Loucy (cell line): ENCODE results near the gene AASS.

Experiments
- H2AFZ ChIP-seq: fragments of 200-600 bp; sonication (generic); 2 replicates; pipeline ENCODE4 v1.6.0; 2016; ENCODE audit warnings: antibody characterized with exemption, mild to moderate bottlenecking, low read length, moderate library complexity
- H3F3A ChIP-seq: fragments of 200-600 bp; 2 replicates; pipeline ENCODE4 v1.6.0; 2016; ENCODE audit warnings: antibody characterized with exemption, low read depth, mild to moderate bottlenecking
- H3K27me3 ChIP-seq: fragments of 200-600 bp; sonication (generic); 2 replicates; pipeline ENCODE4 v1.6.1; 2014; ENCODE audit warnings: low read length, mild to moderate bottlenecking; ENCODE audit not compliant: insufficient read depth, poor library complexity, severe bottlenecking
- H3K36me3 ChIP-seq: fragments of 200-600 bp; sonication (generic); 2 replicates; pipeline ENCODE4 v1.6.1; 2016; ENCODE audit warnings: low read length; ENCODE audit not compliant: insufficient read depth
- H3K4me1 ChIP-seq: fragments of 200-600 bp; sonication (generic); 2 replicates; pipeline ENCODE4 v1.5.1; 2014; ENCODE audit warnings: low read length, mild to moderate bottlenecking; ENCODE audit not compliant: insufficient read depth, poor library complexity, severe bottlenecking
- H3K4me2 ChIP-seq: fragments of 200-600 bp; sonication (generic); 2 replicates; pipeline ENCODE4 v1.6.0; 2014; ENCODE audit warnings: antibody characterized with exemption, low read length, low read depth, mild to moderate bottlenecking; ENCODE audit not compliant: poor library complexity, severe bottlenecking
- H3K4me3 ChIP-seq: fragments of 200-600 bp; sonication (generic); 2 replicates; pipeline ENCODE4 v1.5.1; 2014; ENCODE audit warnings: low read length, mild to moderate bottlenecking, mixed read lengths; ENCODE audit not compliant: poor library complexity, severe bottlenecking
- H3K79me2 ChIP-seq: fragments of 200-600 bp; sonication (generic); 2 replicates; pipeline ENCODE4 v1.6.1; 2014; ENCODE audit warnings: low read length; ENCODE audit not compliant: insufficient read depth
- H3K9ac ChIP-seq: fragments of 200-600 bp; sonication (generic); 2 replicates; pipeline ENCODE4 v1.6.0; 2014; ENCODE audit warnings: mild to moderate bottlenecking, low read depth, low read length, moderate library complexity; ENCODE audit not compliant: poor library complexity, severe bottlenecking
- H3K9me2 ChIP-seq: fragments of 200-600 bp; sonication (generic); replicated peaks from 2 replicates; pipeline ENCODE4 v1.6.1; 2016; ENCODE audit warnings: low read depth, low read length, mixed read lengths
- H3K9me3 ChIP-seq: fragments of 200-600 bp; sonication (generic); 2 replicates; pipeline ENCODE4 v1.6.1; 2014; ENCODE audit warnings: mild to moderate bottlenecking, antibody characterized with exemption, low read length, low read depth; ENCODE audit not compliant: insufficient read depth
- H4K20me1 ChIP-seq: fragments of 200-600 bp; sonication (generic); 2 replicates; pipeline ENCODE4 v1.6.0; 2014; ENCODE audit warnings: antibody characterized with exemption, low read length, mild to moderate bottlenecking; ENCODE audit not compliant: insufficient read depth, poor library complexity, severe bottlenecking
- EZH2phosphoT487 ChIP-seq: fragments of 200-600 bp; IDR thresholded peaks from 2 replicates; pipeline ENCODE4 v1.6.1; 2018; ENCODE audit warnings: antibody characterized with exemption, mild to moderate bottlenecking, moderate library complexity, borderline replicate concordance
- TF ChIP-seq, protein P1 (sequence below): fragments of 200-600 bp; sonication (generic); conservative IDR thresholded peaks from 2 replicates; pipeline ENCODE4 v1.5.1; 2014; ENCODE audit warnings: mild to moderate bottlenecking, antibody characterized with exemption, low read length

The AASS gene

DNA sequence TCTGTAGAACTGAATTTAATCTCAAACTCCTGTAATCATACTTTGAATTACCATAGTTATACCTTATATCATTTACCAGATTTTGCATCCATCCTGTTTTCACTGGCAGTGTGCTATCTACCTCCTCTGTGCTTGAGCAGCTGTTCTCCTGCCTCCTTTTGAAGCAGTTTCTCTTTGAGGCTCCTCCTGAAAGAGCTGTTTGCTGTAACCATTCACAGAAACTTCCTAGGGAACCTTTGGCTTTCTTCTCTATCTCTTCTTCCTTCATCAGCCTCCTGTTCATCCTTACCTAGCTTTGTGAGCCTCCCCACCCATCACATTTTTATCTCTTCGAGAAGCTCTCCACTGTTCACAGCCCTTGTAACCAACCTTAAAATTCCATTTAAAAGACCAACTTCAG lies 108.2 kb downstream of the AASS start:
- Histone ChIP-seq H3K4me1 (no peaks in the 10 kb centered on the region), H3K9me2 (no peaks in the 10 kb centered on the region), H3K27me3 (no peaks in the 10 kb centered on the region), H2AFZ (no peak overlapping the region), H3F3A (no peaks in the 10 kb centered on the region), H3K9ac (no peak overlapping the region), H3K36me3 (no peaks in the 10 kb centered on the region), H3K4me2 (no peak overlapping the region), H3K79me2 (no peaks in the 10 kb centered on the region), H3K9me3 (no peaks in the 10 kb centered on the region), H4K20me1 (no peaks in the 10 kb centered on the region), H3K4me3 (no peak overlapping the region)
- TF ChIP-seq, protein P1, sequence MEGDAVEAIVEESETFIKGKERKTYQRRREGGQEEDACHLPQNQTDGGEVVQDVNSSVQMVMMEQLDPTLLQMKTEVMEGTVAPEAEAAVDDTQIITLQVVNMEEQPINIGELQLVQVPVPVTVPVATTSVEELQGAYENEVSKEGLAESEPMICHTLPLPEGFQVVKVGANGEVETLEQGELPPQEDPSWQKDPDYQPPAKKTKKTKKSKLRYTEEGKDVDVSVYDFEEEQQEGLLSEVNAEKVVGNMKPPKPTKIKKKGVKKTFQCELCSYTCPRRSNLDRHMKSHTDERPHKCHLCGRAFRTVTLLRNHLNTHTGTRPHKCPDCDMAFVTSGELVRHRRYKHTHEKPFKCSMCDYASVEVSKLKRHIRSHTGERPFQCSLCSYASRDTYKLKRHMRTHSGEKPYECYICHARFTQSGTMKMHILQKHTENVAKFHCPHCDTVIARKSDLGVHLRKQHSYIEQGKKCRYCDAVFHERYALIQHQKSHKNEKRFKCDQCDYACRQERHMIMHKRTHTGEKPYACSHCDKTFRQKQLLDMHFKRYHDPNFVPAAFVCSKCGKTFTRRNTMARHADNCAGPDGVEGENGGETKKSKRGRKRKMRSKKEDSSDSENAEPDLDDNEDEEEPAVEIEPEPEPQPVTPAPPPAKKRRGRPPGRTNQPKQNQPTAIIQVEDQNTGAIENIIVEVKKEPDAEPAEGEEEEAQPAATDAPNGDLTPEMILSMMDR: no peak
- no peak for TF ChIP-seq EZH2phosphoT487

DNA sequence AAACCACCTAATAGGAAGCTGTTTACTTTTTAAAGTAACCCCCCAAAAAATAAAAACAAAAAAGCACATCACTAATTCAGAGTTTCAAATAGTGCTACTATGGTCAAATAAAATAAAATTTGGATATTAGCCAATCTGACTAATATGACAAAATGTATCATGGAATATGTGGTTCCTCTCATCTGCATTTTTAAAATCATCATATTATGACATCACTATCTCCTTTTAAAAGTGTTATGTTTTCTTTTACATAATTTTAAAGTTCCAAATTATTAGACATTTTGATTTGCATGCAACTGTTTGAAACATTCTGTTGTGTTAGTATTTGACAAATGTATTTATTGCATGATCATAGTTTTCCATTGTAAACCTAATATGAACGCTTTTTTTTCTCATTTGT lies 110.4 kb downstream of the AASS start:
- Histone ChIP-seq H2AFZ (no peak overlapping the region), H3K9me2 (no peaks in the 10 kb centered on the region), H3K4me2 (no peak overlapping the region), H3F3A (no peaks in the 10 kb centered on the region), H3K9me3 (no peaks in the 10 kb centered on the region), H3K27me3 (no peaks in the 10 kb centered on the region), H3K36me3 (no peaks in the 10 kb centered on the region), H3K4me1 (no peaks in the 10 kb centered on the region), H3K4me3 (no peak overlapping the region), H4K20me1 (no peaks in the 10 kb centered on the region), H3K79me2 (no peaks in the 10 kb centered on the region), H3K9ac (no peak overlapping the region)
- TF ChIP-seq, protein P1: no peak
- TF ChIP-seq EZH2phosphoT487: no peak

DNA sequence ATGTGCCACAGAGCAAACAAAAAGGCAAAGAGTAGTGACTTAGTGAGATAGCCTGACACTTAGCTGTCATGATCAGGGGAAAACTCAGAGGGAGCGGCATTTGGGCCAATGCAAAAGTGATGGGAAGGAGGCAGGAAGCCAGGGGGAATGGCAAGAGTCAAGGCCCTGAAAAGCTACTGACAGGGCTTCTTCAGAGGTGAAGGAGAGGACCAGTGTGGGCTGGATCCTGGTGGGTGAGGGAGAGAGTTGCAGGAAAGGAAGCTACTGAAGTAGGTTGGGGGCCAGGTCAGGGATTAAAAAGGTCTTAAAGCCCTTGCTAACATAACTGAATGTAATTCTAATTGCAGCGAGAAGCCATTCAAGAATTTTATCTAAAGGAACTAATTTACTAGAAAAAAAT lies 117.0 kb downstream of the AASS start:
- no peak overlapping the region for H3K4me3 ChIP-seq
- no peak for TF ChIP-seq EZH2phosphoT487
- TF ChIP-seq, protein P1: no peak
- H3K79me2 ChIP-seq: no peaks in the 10 kb centered on the region
- H3K9me2 ChIP-seq: no peaks in the 10 kb centered on the region
- no peak overlapping the region for H3K9ac ChIP-seq
- H3F3A ChIP-seq: no peaks in the 10 kb centered on the region
- no peak overlapping the region for H2AFZ ChIP-seq
- no peaks in the 10 kb centered on the region for H3K9me3 ChIP-seq
- H3K4me1 ChIP-seq: no peaks in the 10 kb centered on the region
- no peaks in the 10 kb centered on the region for H3K27me3 ChIP-seq
- H3K36me3 ChIP-seq: no peaks in the 10 kb centered on the region
- H3K4me2 ChIP-seq: no peak overlapping the region
- no peaks in the 10 kb centered on the region for H4K20me1 ChIP-seq
